H54 (cell line): ENCODE measurements around the gene EXOSC9.
"Not testable (repeated sequence)": the region's sequence is repeated elsewhere in the genome, so short reads cannot be mapped to it uniquely, and the experiment has no call there.

Experiments
- DNase-seq: peaks from one replicate; pipeline ENCODE4 v3.0.0; 2011; ENCODE audit warnings: low spot score, mixed read lengths; ENCODE audit not compliant: insufficient read length
- FAIRE-seq: peaks from 3 replicates; lab custom pipeline; 2011; peaks lifted over from hg19 to GRCh38; lab: Jason Lieb, UNC
- POLR2A ChIP-seq: IDR thresholded peaks from 2 replicates; pipeline ENCODE4 v1.6.1; 2011; ENCODE audit warnings: low read depth, mild to moderate bottlenecking, low read length

EXOSC9 gene, protein sequence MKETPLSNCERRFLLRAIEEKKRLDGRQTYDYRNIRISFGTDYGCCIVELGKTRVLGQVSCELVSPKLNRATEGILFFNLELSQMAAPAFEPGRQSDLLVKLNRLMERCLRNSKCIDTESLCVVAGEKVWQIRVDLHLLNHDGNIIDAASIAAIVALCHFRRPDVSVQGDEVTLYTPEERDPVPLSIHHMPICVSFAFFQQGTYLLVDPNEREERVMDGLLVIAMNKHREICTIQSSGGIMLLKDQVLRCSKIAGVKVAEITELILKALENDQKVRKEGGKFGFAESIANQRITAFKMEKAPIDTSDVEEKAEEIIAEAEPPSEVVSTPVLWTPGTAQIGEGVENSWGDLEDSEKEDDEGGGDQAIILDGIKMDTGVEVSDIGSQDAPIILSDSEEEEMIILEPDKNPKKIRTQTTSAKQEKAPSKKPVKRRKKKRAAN

DNA sequence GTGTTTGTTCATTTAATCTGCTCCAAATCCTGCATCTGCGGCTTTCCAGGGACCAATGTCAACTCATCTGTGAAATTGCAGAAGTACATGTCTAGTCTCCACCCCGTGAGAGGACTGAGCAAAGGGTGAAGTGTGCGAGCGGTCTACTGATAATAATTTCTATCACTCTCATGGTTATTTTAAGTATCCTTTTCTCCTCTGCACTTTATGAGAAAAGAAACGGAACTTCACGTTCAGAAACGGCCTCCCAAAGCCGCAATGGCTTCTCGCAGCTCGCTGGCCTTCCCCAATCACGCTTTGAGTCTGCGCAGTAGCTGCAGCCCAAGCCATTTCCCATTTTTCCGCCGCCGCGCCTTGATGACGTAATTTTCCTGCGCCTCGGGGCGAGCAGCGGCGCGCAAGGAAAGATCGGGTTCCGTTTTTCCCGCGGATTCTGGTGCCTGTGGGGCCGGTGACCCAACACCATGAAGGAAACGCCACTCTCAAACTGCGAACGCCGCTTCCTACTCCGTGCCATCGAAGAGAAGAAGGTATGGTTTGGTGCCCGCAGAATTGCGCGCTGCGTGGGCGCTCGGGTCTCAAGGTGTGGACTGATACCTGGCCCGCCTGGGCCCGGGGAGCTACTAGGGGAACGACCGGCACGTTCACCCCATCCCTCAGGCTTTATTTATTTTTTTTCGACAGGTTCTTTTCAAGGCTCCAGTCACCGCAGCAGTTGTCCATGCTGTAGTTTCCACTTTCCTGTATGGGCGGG is at the start of gene EXOSC9:
TSS of gene EXOSC9 (plus strand) at position 363 of the 754 bp plus-strand sequence. CDS start at position 465, 102 bp downstream.
- peak; percentile 31 for DNase-seq
- FAIRE-seq = peak; percentile 69
- TF ChIP-seq POLR2A = peak; percentile 79

DNA sequence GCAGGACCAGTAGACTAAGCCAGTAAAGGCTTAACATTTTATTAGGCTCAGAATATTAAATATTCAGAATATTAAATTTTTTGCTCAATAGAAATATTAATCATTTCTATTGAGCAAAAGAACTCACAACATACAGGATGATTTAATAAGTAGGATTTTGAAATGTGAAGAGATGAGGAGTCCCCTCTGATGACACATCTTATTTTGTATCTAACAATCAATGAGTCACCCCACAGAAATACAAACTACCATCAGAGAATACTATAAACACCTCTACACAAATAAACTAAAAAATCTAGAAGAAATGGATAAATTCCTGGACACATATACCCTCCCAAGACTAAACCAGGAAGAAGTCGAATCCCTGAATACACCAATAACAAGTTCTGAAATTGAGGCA is 49.0 kb upstream of the EXOSC9 start:
- FAIRE-seq, DNase-seq: not testable (repeated sequence)

DNA sequence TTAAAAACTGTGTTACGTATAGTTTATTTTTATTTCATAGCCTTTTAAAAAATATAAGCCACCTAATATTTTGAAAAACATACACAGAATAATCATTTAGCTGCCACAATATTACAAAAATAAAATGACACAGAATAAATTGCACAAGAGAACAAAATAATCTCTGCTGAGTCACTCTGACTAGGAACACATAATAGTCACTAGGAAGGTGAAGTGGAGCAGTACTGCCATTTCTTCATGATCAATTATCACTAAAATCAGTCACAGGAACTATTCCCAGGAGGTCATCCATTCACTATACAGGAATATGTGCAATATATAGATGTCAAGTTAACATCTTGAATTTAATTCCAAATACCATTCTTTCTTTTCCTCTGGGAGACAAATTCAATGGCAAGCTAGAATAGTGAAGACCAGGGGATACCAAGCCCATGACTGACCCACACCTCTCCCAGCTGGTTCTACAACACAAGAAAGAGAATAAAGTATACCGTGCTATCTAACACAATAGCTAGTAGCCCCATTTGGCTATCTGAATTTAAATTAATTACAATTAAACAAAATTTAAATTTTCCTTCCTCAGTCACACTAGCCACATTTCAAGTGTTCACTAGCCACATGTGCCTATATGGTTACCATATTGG is 42.1 kb upstream of the EXOSC9 start:
- DNase-seq = no peak
- peak; percentile 48 for FAIRE-seq

DNA sequence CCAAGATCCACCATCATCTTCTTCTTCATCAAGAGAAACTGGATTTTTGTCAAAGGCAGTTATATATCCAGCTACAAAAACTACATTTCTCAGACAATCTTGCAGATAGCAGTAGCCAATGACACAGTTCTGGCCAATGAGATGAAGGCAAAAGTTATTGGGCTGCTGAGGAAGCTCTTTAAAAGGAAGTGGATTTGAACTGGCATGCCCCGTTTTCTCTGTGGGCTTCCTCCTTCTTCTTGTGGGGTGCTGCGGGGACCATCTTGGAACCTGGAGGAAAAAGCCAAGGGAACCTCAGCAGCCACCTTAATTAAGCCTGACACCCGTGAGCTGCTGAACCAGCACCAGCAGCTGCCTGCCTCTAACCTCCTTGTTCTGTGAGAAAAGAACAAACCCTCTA is 40.9 kb upstream of the EXOSC9 start:
- no peak for TF ChIP-seq POLR2A
- FAIRE-seq (no peak), DNase-seq (no peak)

More for the DNA sequence above, 42.1 kb upstream of the EXOSC9 start:
- no peak for TF ChIP-seq POLR2A

DNA sequence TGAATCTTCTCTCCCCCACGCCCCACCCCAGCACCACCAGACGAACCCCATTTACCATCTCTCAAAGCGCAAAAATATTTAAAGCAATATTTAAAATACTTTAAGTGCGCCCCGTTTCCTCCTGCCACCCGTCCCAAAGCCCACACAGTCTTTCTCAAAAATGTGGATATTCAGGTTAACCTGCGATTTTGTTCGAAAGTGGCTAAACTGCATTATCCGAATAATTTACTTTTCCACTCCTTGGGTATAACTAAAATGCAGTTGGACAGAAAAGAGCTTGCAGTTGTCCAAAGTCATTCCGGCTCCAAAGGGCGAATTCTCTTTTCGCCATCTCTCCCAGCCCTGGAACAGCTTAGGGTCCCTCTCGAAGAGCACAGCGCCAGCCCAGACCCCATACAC is 36.8 kb upstream of the EXOSC9 start:
- FAIRE-seq (no peak), DNase-seq (no peak)
- TF ChIP-seq POLR2A = no peak

DNA sequence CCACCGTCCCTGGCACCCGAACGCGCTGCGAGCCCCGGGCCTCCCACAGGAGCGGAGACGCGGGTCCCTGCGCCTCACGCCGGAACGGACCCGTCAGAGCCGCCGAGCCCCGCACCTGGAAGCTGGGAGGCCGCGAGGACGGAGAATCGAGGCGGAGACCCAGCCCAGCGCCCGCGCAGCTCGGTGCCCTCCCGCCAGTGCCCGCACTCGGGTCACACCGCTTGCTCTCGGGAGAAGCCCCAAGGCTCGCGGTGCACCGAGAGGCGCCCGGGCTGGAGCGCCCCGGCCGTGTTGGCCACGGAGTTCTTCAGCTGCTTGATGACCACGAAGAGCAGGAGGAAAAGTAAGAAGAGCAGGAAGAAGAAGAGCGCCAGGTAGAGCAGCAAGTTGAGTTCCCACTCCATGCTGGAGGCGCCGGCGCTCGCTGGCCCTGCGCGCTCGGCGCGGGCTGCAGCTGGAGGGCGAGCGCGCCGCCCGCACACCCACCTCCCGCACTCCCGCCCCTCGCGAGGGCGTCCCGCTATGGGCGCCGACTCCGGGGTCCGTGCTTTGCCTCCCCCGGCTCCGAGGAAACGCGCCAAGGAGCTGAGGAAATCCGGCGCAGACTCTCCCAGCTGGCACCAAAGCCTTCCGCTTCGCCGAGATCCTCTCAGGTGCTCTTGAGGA is 36.3 kb upstream of the EXOSC9 start, which contains the start of gene SMIM43:
TSS of gene SMIM43 (minus strand) at position 463 of the 666 bp plus-strand sequence. CDS start at position 404, 59 bp downstream.
- FAIRE-seq (no peak), DNase-seq (no peak)
- no peak for TF ChIP-seq POLR2A

DNA sequence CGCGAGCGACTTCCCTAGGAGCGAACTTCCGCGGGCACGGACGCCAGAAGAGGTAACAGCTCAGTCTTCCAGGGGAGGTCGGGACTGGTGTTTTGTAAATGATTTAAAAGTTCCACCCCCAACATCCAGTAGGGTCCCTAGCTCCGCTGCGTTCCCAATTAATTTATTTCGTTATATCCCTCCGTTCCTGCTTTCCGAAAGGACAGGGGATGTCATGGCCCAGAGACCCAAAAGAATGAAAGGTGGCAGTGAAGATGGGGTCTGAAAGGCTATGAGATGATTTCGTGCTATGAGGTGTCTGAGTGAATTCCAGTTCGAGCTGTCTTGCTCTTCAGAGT is 35.8 kb upstream of the EXOSC9 start:
- DNase-seq (no peak), FAIRE-seq (no peak)
- TF ChIP-seq POLR2A = no peak

DNA sequence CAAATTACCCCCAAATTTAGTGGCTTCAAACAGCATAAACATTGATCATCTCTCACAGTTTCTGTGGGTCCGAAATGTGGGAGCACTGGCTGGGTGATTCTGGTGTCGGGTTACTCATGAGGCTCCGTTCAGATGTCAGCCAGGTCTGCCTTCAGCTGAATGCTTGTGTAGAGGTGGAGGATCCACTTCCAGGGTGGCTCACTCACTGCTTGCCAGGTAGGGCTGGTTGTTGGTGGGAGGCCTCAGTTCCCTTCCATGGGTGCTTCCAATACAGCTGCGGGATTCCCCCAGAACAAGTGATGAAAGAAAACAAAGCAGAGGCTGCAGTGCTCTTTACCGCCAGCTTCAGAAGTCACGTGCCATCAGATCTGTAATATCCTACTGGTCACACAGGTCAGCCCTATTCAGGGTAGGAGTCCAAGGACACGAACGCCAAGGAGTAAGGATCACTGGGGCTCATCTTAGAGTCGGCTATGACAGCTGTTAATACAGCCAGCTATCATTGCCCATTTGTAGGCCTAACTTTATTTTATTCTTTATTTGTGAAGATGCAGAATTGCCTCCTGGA is 35.1 kb upstream of the EXOSC9 start:
- no peak for FAIRE-seq
- no peak for DNase-seq
- TF ChIP-seq POLR2A = no peak

DNA sequence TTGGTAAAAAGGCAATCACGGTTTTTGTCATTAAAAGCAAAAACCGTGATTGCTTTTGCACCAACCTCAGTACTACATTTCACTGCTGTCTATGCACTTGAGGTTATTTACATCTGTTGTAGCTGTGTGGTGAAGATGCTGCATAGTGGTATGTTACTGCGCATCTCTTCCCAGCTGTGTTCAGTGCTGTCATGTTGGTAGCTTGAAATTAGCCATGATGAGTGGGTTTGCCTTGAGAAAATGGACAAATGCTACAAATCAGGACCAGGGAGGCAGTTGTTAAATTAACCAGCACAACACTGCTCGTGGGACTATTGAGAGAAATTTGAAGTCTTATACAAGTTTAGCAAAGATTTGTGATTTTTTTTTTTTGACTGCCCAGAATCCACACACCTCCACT is 34.0 kb upstream of the EXOSC9 start:
- no peak for DNase-seq
- TF ChIP-seq POLR2A = no peak
- FAIRE-seq = no peak

DNA sequence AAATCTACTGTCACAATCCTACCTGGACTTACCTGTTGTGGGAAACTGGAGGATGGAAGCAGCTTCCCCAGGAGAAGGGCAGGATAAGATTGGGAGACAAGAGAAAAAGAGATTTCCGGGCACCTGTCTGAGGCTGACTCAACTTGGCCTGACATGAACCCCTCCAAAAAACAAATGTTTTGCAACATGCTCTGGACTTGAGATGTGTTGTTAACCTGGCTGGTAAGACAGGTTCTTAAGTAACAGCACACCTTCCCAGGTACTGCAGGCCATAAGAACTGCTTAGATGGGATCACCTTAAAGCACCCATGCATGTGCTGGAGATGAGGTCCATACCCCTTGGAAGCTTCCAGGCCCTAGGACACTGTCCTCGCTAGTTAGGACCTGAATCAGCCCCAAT is 31.8 kb upstream of the EXOSC9 start:
- no peak for DNase-seq
- no peak for FAIRE-seq

DNA sequence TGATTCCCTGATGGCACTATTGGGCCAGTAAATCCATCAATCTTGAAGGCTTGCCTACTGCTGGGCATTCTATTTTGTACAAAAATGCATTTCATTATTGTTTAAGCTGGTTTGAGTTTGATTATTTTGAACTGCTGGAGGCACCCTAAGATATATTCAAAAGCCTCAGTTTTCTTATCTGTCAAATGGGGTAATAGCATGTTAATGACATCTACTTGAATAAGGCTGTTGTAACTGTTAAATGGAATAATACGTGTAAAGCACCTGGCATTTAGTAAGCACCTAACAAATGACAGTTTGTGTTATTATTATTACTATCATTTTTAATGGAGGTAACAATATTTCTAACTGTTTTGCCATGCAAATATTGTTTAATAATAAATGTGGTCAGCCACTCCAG is 29.3 kb upstream of the EXOSC9 start:
- FAIRE-seq (no peak), DNase-seq (no peak)
- no peak for TF ChIP-seq POLR2A

More for the DNA sequence above, 31.8 kb upstream of the EXOSC9 start:
- TF ChIP-seq POLR2A = no peak

DNA sequence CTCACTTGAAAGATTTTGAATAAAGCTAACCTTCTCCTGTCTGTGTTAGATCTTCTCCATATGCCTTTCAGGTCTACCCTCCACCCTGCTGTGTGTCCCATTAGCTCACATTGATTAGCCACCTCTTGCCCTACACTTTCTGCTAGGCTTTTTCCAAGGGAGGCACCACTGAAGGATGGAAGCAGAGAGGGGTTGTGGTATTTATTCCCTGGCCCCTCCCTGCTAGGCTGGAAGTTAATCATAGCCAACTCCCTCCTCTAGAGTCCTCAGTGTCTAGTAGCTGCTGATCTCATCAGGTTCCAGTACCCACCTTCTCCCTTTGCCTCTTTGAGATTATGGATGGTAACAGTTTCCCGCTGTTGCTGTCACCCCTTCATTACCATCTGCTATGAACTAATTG is 27.2 kb upstream of the EXOSC9 start:
- DNase-seq = no peak
- FAIRE-seq = no peak
- no peak for TF ChIP-seq POLR2A
